HCT116 (cell line): Measurements from ENCODE around the gene IGF2. TPM values are rescaled to one million over a fixed set of nuclear protein-coding genes. Genes with fewer than 3 reads are reported as not detected.

Experiments
- ATAC-seq: fragments of 200-7000 bp; cut with Tn5 transposase; 2 replicates; pipeline ENCODE4 v1.9.1; 2020; ENCODE audit warnings: mild to moderate bottlenecking, moderate library complexity
- BruUV-seq: library from RNA; stranded (reverse); fragments of 400-500 nt; replicated peaks from 2 replicates; lab custom pipeline; 2021; lab: Mats Ljungman, UMichigan
- CTCF ChIA-PET: fragments of 300-600 bp; sonication (Branson Sonifier 250); formaldehyde crosslinking; loops from one replicate; lab custom pipeline; 2021; ENCODE audit warnings: antibody characterized with exemption; lab: Charles Lee
- POLR2A ChIA-PET: fragments of 300-600, 350-600 bp; sonication (Branson Sonifier 250); formaldehyde crosslinking; loops from one replicate; lab custom pipeline; 2021; ENCODE audit warnings: antibody characterized with exemption; lab: Charles Lee
- RAD21 ChIA-PET, 2 experiments: fragments of 300-600 bp; sonication (Branson Sonifier 250); formaldehyde crosslinking; loops; one replicate each; lab custom pipeline; 2023; ENCODE audit warnings: low total read pairs in 2 of 2; ENCODE audit not compliant: uncharacterized antibody in 2 of 2, unreplicated experiment in 2 of 2, low non-redundant PET in 1 of 2; lab: Charles Lee
- DNase-seq: peaks from one replicate; pipeline ENCODE4 v3.0.0-alpha.2; 2010; ENCODE audit warnings: low read depth, low spot score
- H2AFZ ChIP-seq: fragments of 200-600 bp; shearing (Covaris generic), sonication (generic); 2 replicates; pipeline ENCODE4 v1.6.1; 2017; ENCODE audit warnings: low read depth, mixed run types, mixed read lengths, antibody characterized with exemption, low read length; ENCODE audit not compliant: poor library complexity, severe bottlenecking
- H3K27ac ChIP-seq: 2 replicates; pipeline ENCODE4 v1.5.1; 2012; ENCODE audit warnings: low read depth, low read length
- H3K27me3 ChIP-seq: fragments of 200-600 bp; sonication (generic); 2 replicates; pipeline ENCODE4 v1.6.1; 2016; ENCODE audit warnings: mixed run types, low read length, mixed read lengths; ENCODE audit not compliant: insufficient read depth
- H3K36me3 ChIP-seq, 2 experiments: fragments of 200-500 bp in 1 of 2; fragments of 200-600 bp in 1 of 2; sonication (Bioruptor generic) in 1 of 2; sonication (generic) in 1 of 2; 2 replicates each; pipeline versions ENCODE4 v1.5.1 to v1.6.1; 2014 to 2016; ENCODE audit warnings: low read length in 2 of 2, inconsistent platforms in 1 of 2, mixed read lengths in 1 of 2, mixed run types in 1 of 2; ENCODE audit not compliant: insufficient read depth in 2 of 2, control insufficient read depth in 1 of 2
- H3K4me1 ChIP-seq, 2 experiments: fragments of 200-600 bp in 1 of 2; sonication (generic) in 1 of 2; 2 replicates each; pipeline versions ENCODE4 v1.5.1 to v1.6.1; 2012 to 2017; ENCODE audit warnings: low read length in 2 of 2, inconsistent platforms in 1 of 2, mild to moderate bottlenecking in 1 of 2, mixed read lengths in 1 of 2, mixed run types in 1 of 2, moderate library complexity in 1 of 2; ENCODE audit not compliant: insufficient read depth in 2 of 2, control insufficient read depth in 1 of 2
- H3K4me2 ChIP-seq: fragments of 200-600 bp; sonication (generic); 2 replicates; pipeline ENCODE4 v1.6.1; 2017; ENCODE audit warnings: mixed run types, low read length, mixed read lengths
- H3K4me3 ChIP-seq, 2 experiments: fragments of 200-600 bp in 1 of 2; sonication (generic) in 1 of 2; replicated peaks in 1 of 2; 2 replicates each; pipeline ENCODE4 v1.5.1; 2011 to 2016; ENCODE audit warnings: low read length in 2 of 2, control low read depth in 1 of 2, low read depth in 1 of 2, mild to moderate bottlenecking in 1 of 2, mixed read lengths in 1 of 2, mixed run types in 1 of 2
- H3K79me2 ChIP-seq: fragments of 200-600 bp; sonication (generic); 2 replicates; pipeline ENCODE4 v1.6.1; 2017; ENCODE audit warnings: mild to moderate bottlenecking, mixed run types, low read length, moderate library complexity, mixed read lengths; ENCODE audit not compliant: insufficient read depth
- H3K9ac ChIP-seq: fragments of 200-600 bp; sonication (generic); 2 replicates; pipeline ENCODE4 v1.6.1; 2016; ENCODE audit warnings: low read length, mixed read lengths
- H3K9me2 ChIP-seq: fragments of 200-600 bp; sonication (generic), shearing (Covaris generic); 2 replicates; pipeline ENCODE4 v1.6.1; 2017; ENCODE audit warnings: mixed run types, mild to moderate bottlenecking, moderate library complexity; ENCODE audit not compliant: insufficient read depth
- H3K9me3 ChIP-seq, 2 experiments: fragments of 200-500 bp in 1 of 2; fragments of 200-600 bp in 1 of 2; sonication (Bioruptor generic) in 1 of 2; sonication (generic) in 1 of 2; 2 replicates each; pipeline ENCODE4 v1.6.1; 2014 to 2017; ENCODE audit warnings: low read length in 2 of 2, mixed read lengths in 2 of 2, inconsistent platforms in 1 of 2, low read depth in 1 of 2, mild to moderate bottlenecking in 1 of 2, mixed run types in 1 of 2, moderate library complexity in 1 of 2; ENCODE audit not compliant: control insufficient read depth in 1 of 2, insufficient read depth in 1 of 2
- H4K20me1 ChIP-seq: fragments of 200-600 bp; sonication (generic), shearing (Covaris generic); 2 replicates; pipeline ENCODE4 v1.6.1; 2017; ENCODE audit warnings: mixed run types, mild to moderate bottlenecking, moderate library complexity; ENCODE audit not compliant: insufficient read depth
- CBX3 ChIP-seq: IDR thresholded peaks from 2 replicates; pipeline ENCODE4 v1.6.1; 2012; ENCODE audit warnings: low read depth
- CEBPB ChIP-seq: IDR thresholded peaks from 2 replicates; pipeline ENCODE4 v1.6.1; 2012; ENCODE audit warnings: low read depth
- EGR1 ChIP-seq: IDR thresholded peaks from 2 replicates; pipeline ENCODE4 v1.6.1; 2012; ENCODE audit warnings: low read depth
- ELF1 ChIP-seq: IDR thresholded peaks from 2 replicates; pipeline ENCODE4 v1.6.1; 2012; ENCODE audit warnings: low read depth, borderline replicate concordance
- EZH2 ChIP-seq: fragments of 200-600 bp; sonication (generic); IDR thresholded peaks from 2 replicates; pipeline ENCODE4 v1.6.1; 2017; ENCODE audit warnings: antibody characterized with exemption, mixed run types
- EZH2phosphoT487 ChIP-seq: fragments of 200-600 bp; IDR thresholded peaks from 2 replicates; pipeline ENCODE4 v1.6.1; 2018; ENCODE audit warnings: antibody characterized with exemption, borderline replicate concordance
- JUND ChIP-seq: IDR thresholded peaks from 2 replicates; pipeline ENCODE4 v1.6.1; 2012
- POLR2A ChIP-seq: IDR thresholded peaks from 2 replicates; pipeline ENCODE4 v1.7.0; 2011; ENCODE audit warnings: borderline replicate concordance; ENCODE audit not compliant: insufficient read depth, insufficient read length; ENCODE audit errors: extremely low read depth
- SIN3A ChIP-seq: IDR thresholded peaks from 2 replicates; pipeline ENCODE4 v1.6.1; 2012; ENCODE audit warnings: low read depth
- SP1 ChIP-seq: IDR thresholded peaks from 2 replicates; pipeline ENCODE4 v1.6.1; 2012; ENCODE audit warnings: low read depth
- TCF7L2 ChIP-seq: IDR thresholded peaks from 2 replicates; pipeline ENCODE4 v1.7.0; 2011; ENCODE audit warnings: borderline replicate concordance, inconsistent platforms; ENCODE audit not compliant: insufficient read depth, insufficient read length; ENCODE audit errors: extremely low read depth
- YY1 ChIP-seq: IDR thresholded peaks from 2 replicates; pipeline ENCODE4 v1.6.1; 2011; ENCODE audit warnings: low read length, low read depth, moderate library complexity, mild to moderate bottlenecking; ENCODE audit not compliant: insufficient replicate concordance; ENCODE audit errors: extremely low read depth
- ZNF274 ChIP-seq: fragments of 200-500 bp; sonication (Bioruptor generic); IDR thresholded peaks from 2 replicates; pipeline ENCODE4 v1.6.1; 2014; ENCODE audit warnings: mild to moderate bottlenecking, low read depth, low read length, inconsistent platforms
- intact Hi-C: fragments of 100-400 bp; cut with micrococcal nuclease; formaldehyde crosslinking; loops from 2 replicates; pipeline ENCODE4 v1.10.0; 2022
- total RNA-seq: library from RNA; stranded (reverse); gene quantifications from one replicate; pipeline ENCODE4 v1.2.1, GENCODE V29; 2021; ENCODE audit not compliant: unreplicated experiment
- TF ChIP-seq, protein P1 (sequence below): IDR thresholded peaks from 2 replicates; pipeline ENCODE4 v1.6.1; 2012
- TF ChIP-seq, protein P2 (sequence below): IDR thresholded peaks from 2 replicates; pipeline ENCODE4 v1.6.1; 2012; ENCODE audit warnings: low read depth
- TF ChIP-seq, protein P3 (sequence below): IDR thresholded peaks from 2 replicates; pipeline ENCODE4 v1.6.1; 2011; ENCODE audit warnings: mild to moderate bottlenecking, low read length, moderate library complexity; ENCODE audit not compliant: insufficient replicate concordance; ENCODE audit errors: extremely low read depth
- TF ChIP-seq, protein P4 (sequence below): IDR thresholded peaks from 2 replicates; pipeline ENCODE4 v1.6.1; 2012

Gene IGF2
- total RNA-seq, 1 experiment from 2014 or later = 17.9 TPM

DNA sequence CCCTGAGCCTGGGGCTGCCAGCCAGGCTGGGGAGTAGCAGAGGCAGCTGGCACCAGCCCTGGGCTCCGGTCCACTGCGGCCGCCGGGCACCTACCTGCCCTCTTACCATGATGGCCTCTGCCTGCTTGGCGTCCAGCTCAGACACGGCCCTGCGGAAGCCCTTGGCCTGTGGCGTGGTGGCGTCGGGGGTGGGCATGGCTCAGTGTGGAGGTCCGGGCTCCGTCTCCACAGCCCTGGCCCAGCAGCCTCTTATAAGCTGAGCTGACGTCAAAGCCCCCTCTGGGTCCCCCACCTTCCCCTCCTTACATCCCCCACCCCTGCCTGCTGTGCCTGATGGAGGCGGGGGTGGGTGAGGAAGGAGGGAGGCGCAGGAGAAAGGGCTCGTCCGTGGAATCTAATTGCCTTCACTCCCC lies 32.4 kb upstream of the IGF2 start, which contains the start of gene TH:
Gene TH (minus strand): TSS at position 225 of the 413 bp plus-strand sequence. CDS start 29 bp downstream, at position 196.
- no peak within 1 kb of the TSS for H3K4me3 ChIP-seq
- CTCF ChIA-PET = no interaction called here
- H3K9me3 ChIP-seq = no peaks in the 10 kb centered on the region
- DNase-seq (no peak), ATAC-seq (no peak)
- H3K9ac ChIP-seq = no peak within 1 kb of the TSS
- H3K4me1 ChIP-seq = peaks cover 2 to 33% of the 10 kb centered on the region in 2 experiments; a peak in 3 of 4 replicates
- H3K79me2 ChIP-seq = no peaks in the 10 kb centered on the region
- no peak within 1 kb of the TSS for H3K4me2 ChIP-seq
- H3K36me3 ChIP-seq = no peaks in the 10 kb centered on the region
- no TSS peak for BruUV-seq
- POLR2A ChIA-PET = no interaction called here
- no peaks in the 10 kb centered on the region for H4K20me1 ChIP-seq
- no peak within 1 kb of the TSS for H3K27ac ChIP-seq
- H3K27me3 ChIP-seq = no peaks in the 10 kb centered on the region
- TF ChIP-seq, protein P1, sequence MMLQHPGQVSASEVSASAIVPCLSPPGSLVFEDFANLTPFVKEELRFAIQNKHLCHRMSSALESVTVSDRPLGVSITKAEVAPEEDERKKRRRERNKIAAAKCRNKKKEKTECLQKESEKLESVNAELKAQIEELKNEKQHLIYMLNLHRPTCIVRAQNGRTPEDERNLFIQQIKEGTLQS = no peak
- no peak for TF ChIP-seq ZNF274
- TF ChIP-seq SIN3A = no peak
- no peak for TF ChIP-seq ELF1
- TF ChIP-seq YY1 = no peak
- TF ChIP-seq, protein P2, sequence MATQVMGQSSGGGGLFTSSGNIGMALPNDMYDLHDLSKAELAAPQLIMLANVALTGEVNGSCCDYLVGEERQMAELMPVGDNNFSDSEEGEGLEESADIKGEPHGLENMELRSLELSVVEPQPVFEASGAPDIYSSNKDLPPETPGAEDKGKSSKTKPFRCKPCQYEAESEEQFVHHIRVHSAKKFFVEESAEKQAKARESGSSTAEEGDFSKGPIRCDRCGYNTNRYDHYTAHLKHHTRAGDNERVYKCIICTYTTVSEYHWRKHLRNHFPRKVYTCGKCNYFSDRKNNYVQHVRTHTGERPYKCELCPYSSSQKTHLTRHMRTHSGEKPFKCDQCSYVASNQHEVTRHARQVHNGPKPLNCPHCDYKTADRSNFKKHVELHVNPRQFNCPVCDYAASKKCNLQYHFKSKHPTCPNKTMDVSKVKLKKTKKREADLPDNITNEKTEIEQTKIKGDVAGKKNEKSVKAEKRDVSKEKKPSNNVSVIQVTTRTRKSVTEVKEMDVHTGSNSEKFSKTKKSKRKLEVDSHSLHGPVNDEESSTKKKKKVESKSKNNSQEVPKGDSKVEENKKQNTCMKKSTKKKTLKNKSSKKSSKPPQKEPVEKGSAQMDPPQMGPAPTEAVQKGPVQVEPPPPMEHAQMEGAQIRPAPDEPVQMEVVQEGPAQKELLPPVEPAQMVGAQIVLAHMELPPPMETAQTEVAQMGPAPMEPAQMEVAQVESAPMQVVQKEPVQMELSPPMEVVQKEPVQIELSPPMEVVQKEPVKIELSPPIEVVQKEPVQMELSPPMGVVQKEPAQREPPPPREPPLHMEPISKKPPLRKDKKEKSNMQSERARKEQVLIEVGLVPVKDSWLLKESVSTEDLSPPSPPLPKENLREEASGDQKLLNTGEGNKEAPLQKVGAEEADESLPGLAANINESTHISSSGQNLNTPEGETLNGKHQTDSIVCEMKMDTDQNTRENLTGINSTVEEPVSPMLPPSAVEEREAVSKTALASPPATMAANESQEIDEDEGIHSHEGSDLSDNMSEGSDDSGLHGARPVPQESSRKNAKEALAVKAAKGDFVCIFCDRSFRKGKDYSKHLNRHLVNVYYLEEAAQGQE = no peak
- no peak for TF ChIP-seq CEBPB
- no peak for TF ChIP-seq SP1
- TF ChIP-seq EZH2 = no peak
- TF ChIP-seq EGR1 = no peak
- TF ChIP-seq, protein P3, sequence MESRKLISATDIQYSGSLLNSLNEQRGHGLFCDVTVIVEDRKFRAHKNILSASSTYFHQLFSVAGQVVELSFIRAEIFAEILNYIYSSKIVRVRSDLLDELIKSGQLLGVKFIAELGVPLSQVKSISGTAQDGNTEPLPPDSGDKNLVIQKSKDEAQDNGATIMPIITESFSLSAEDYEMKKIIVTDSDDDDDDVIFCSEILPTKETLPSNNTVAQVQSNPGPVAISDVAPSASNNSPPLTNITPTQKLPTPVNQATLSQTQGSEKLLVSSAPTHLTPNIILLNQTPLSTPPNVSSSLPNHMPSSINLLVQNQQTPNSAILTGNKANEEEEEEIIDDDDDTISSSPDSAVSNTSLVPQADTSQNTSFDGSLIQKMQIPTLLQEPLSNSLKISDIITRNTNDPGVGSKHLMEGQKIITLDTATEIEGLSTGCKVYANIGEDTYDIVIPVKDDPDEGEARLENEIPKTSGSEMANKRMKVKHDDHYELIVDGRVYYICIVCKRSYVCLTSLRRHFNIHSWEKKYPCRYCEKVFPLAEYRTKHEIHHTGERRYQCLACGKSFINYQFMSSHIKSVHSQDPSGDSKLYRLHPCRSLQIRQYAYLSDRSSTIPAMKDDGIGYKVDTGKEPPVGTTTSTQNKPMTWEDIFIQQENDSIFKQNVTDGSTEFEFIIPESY = no peak
- no peak for TF ChIP-seq EZH2phosphoT487
- no peak for TF ChIP-seq CBX3
- TF ChIP-seq JUND = no peak
- TF ChIP-seq TCF7L2 = no peak
- TF ChIP-seq POLR2A = no peak
- TF ChIP-seq, protein P4, sequence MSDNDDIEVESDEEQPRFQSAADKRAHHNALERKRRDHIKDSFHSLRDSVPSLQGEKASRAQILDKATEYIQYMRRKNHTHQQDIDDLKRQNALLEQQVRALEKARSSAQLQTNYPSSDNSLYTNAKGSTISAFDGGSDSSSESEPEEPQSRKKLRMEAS = no peak
- RAD21 ChIA-PET = no interaction called here
- intact Hi-C loops = no loop called here
- no peak within 1 kb of the TSS for H2AFZ ChIP-seq
- H3K9me2 ChIP-seq = no peaks in the 10 kb centered on the region
